ENCODE data around the gene PLXNB1.

The PLXNB1 gene

DNA sequence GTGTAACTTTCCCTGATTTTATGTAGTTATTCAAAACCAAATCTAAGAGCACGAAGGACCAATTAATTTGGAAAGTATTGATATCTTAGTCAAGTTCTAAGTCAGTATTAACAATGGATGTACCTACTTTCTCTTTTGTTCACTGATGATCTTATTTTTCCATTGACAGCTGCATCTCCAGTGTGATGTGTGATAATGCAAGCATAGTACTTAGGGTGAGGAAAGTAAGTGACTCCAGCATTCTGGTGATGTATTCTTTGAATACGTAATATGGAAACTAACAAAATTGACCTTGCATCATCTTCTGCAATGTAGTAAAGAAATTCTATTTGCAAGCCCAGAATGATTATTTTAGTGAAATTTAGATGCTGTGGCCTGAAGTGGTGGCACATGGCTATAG lies 35.5 kb downstream of the PLXNB1 start:
- no peak overlapping the region for H3K27ac ChIP-seq
- TF ChIP-seq, protein P1, sequence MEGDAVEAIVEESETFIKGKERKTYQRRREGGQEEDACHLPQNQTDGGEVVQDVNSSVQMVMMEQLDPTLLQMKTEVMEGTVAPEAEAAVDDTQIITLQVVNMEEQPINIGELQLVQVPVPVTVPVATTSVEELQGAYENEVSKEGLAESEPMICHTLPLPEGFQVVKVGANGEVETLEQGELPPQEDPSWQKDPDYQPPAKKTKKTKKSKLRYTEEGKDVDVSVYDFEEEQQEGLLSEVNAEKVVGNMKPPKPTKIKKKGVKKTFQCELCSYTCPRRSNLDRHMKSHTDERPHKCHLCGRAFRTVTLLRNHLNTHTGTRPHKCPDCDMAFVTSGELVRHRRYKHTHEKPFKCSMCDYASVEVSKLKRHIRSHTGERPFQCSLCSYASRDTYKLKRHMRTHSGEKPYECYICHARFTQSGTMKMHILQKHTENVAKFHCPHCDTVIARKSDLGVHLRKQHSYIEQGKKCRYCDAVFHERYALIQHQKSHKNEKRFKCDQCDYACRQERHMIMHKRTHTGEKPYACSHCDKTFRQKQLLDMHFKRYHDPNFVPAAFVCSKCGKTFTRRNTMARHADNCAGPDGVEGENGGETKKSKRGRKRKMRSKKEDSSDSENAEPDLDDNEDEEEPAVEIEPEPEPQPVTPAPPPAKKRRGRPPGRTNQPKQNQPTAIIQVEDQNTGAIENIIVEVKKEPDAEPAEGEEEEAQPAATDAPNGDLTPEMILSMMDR (conservative IDR thresholded peaks at IDR 0.05): no peak

DNA sequence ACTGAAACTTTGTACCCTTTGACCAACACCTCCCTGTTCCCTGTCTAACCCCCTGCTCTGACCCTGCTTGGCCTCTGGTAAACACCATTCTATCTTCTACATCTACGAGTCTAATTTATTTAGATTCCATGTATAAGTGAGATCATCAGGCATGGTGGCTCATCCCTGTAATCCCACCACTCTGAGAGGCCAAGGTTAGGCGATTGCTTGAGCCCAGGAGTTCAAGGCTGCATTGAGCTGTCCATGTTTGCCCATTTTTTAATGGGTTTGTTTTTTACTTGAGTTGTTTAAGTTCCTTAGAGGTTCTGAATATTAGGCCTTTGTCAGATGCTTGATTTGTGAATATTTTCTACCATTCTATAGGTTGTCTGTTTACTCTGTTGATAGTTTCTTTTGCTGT lies 40.9 kb downstream of the PLXNB1 start:
- H3K27ac ChIP-seq: no peak overlapping the region
- TF ChIP-seq, protein P1 (conservative IDR thresholded peaks at IDR 0.05): no peak

DNA sequence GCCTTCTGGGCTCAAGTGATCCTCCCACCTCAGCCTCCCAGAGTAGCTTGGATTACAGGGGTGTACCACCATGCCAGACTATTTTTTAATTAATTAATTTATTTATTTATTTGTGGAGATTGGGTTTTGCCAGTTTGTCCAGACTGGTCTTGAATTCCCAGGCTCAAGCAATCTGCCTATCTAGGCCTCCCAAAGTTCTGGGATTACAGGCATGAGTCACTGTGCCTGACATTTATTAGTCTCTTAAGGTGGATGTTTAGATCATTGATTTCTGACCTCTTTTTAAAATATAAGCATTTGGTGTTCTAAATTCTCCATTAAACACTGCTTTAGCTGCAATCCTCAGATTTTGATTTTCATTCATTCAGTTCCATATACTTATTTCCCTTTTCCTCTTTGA lies 42.3 kb downstream of the PLXNB1 start:
- H3K27ac ChIP-seq: no peak overlapping the region

DNA sequence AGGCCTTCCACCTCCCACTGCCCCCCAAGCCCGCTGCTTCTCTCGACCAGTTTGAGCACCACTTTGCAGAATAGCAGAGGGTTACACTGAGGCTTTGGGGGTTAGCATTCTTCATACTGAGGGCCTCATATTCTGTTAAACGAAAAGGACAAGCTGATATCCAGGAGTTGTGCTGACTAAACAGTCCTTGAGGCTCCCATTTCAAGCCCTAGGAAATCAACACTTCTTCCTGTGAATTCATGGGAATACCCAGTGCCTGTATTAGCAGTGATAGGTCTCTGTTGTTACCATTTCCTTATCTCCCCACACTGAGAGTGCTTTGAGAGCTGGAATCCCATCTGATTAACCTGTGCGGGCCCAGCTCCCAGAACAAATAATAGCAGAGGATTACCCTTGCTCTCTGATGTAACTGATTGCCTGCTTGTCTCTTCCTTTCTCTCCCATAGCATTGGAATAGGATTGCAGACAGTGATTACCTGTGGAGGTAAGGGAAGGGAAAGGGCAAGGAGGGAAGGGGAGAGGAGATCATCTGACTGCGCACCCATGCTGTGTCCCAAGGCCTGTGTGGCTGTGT lies 56.9 kb downstream of the PLXNB1 start:
- TF ChIP-seq, protein P1 (conservative IDR thresholded peaks at IDR 0.05): no peak
- H3K27ac ChIP-seq: no peak overlapping the region

More for the DNA sequence above, 42.3 kb downstream of the PLXNB1 start:
- TF ChIP-seq, protein P1 (conservative IDR thresholded peaks at IDR 0.05): no peak

DNA sequence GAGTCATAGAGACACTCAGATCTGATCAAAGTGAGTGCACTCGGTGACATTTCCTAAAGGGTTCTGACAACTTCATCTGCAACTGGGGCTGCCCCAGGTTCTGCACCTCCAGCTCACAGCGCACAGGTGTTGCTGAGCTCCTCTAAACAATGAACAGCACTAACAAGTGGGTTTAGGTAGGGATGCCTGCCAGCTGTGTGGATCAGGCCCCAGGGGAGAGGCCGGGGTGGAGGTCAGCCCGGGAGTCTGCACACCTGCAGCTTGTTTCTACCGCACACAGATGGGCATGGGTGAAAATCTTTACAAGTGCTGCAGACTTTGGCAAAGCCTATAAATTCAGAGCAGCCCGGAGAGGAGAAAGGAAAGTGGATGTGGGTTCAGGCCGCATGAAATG lies 57.5 kb downstream of the PLXNB1 start:
- H3K27ac ChIP-seq: no peak overlapping the region

DNA sequence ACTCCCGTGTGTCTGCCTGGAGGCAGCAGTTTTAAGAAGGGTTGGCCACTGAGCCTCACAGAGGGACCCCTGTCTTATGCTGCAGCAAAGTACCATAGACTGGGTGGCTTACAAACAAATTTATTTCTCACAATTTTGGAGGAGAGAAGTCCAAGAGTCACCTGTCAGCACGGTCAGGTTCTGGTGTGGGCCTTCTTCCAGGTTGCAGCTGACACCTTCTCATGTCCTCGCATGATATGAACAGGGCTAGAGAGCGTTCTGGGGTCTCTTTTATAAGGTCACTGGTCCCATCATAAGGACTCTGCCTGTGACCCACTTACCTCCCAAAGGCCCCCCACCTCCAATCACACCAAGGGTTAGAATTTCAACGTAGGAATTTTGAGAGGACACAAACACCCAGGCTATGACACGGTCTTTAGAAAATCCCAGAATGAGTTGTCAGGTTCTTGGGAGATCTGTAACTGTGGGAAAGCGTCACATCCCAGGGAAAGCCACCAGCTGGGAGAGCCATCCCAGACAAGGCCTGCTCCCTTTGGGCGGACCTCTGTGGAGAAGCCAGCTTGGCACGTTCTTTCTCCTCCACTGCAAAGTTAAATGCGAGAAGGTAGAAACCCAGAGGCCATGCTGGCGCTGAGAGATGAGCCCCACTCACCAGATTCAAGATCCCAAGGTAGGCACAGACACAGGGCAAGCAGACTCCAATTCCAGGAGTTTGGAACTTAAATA lies 58.1 kb downstream of the PLXNB1 start, which contains the start of gene FBXW12:
Gene FBXW12 (plus strand): TSS at position 569 of the 726 bp plus-strand sequence. CDS start 549 bp downstream, outside the sequence.
- H3K27ac ChIP-seq: no peak within 1 kb of the TSS
- TF ChIP-seq, protein P1 (conservative IDR thresholded peaks at IDR 0.05): no peak

More for the DNA sequence above, 57.5 kb downstream of the PLXNB1 start:
- TF ChIP-seq, protein P1 (conservative IDR thresholded peaks at IDR 0.05): no peak

DNA sequence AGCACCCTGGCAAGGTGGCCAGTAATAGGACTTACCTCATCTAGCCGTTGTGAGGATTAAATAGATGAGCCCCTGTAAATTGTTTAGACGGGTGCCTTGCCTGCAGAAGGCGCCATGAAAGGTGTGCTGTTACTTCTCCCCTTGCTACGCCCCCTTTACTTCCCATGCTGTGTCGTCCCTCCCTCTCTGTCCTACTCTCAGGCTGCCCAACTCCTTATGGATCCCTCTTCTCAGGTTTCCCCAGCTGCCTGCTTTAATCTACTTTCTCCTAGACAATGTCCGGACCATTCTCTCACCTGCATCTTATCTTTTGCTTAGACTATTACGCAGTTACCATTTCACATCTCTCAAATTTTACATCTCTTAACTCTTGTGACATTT lies 59.6 kb downstream of the PLXNB1 start:
- TF ChIP-seq, protein P1 (conservative IDR thresholded peaks at IDR 0.05): no peak
- H3K27ac ChIP-seq: no peak overlapping the region

Measured in VCaP (cell line).